ENCODE data around the gene GOLGA5. TPM values are rescaled to one million over a fixed set of nuclear protein-coding genes. Genes with fewer than 3 reads are reported as not detected.

Gene GOLGA5
- total and polyA plus RNA-seq, 2 experiments from 2014 or later = 56.4 to 70.6 TPM

- peak; percentile 11 for DNase-seq
- H3K4me2 ChIP-seq (ENCODE audit: unreplicated experiment) = no peak overlapping the region
- peaks cover 83% of the 10 kb centered on the region for H3K27me3 ChIP-seq (replicated peaks; ENCODE audit: insufficient read depth)
- H2AFZ ChIP-seq = no peak overlapping the region
- no peaks in the 10 kb centered on the region for H3K9me3 ChIP-seq (ENCODE audit: low read depth)
- no peaks in the 10 kb centered on the region for H3K36me3 ChIP-seq (ENCODE audit: low read depth)
- no peak overlapping the region for H3K4me3 ChIP-seq
- H3K79me2 ChIP-seq (ENCODE audit: insufficient read depth) = no peaks in the 10 kb centered on the region
- WGBS, 2 experiments (ENCODE audit: low coverage in 1 of 2, low lambda C conversion rate in 2 of 2, missing lambda C conversion rate in 2 of 2) = 47 to 49% methylated on average over 7 of the region's 7 CpGs
- H3K9ac ChIP-seq = no peak overlapping the region
- in situ Hi-C loops (cut with MboI) = no loop called here
- H4K20me1 ChIP-seq (ENCODE audit: insufficient read depth) = no peaks in the 10 kb centered on the region
- H3K9me2 ChIP-seq (ENCODE audit: insufficient read depth) = no peaks in the 10 kb centered on the region
- H3K4me1 ChIP-seq (ENCODE audit: insufficient read depth) = no peaks in the 10 kb centered on the region
- H3K27ac ChIP-seq = no peak overlapping the region
- TF ChIP-seq EZH2phosphoT487 (IDR thresholded peaks at IDR 0.05; ENCODE audit: insufficient read depth, low read depth) (no peak), EZH2 (IDR thresholded peaks at IDR 0.05; ENCODE audit: insufficient read depth, poor library complexity, severe bottlenecking) (no peak)
- no peaks in the 10 kb centered on the region for H3F3A ChIP-seq (ENCODE audit: insufficient read depth)
Observed at GRCh38 chr14:92880351-92880750, 86.2 kb downstream of the GOLGA5 start.

- Histone ChIP-seq H3K79me2 (ENCODE audit: insufficient read depth) (no peaks in the 10 kb centered on the region), H3K9me3 (ENCODE audit: low read depth) (no peaks in the 10 kb centered on the region), H4K20me1 (ENCODE audit: insufficient read depth) (no peaks in the 10 kb centered on the region), H2AFZ (no peak overlapping the region), H3K36me3 (ENCODE audit: low read depth) (no peaks in the 10 kb centered on the region), H3K9me2 (ENCODE audit: insufficient read depth) (no peaks in the 10 kb centered on the region), H3K4me1 (ENCODE audit: insufficient read depth) (no peaks in the 10 kb centered on the region), H3K27ac (no peak overlapping the region), H3K27me3 (replicated peaks; ENCODE audit: insufficient read depth) (peaks cover 78% of the 10 kb centered on the region), H3F3A (ENCODE audit: insufficient read depth) (no peaks in the 10 kb centered on the region), H3K4me2 (ENCODE audit: unreplicated experiment) (no peak overlapping the region), H3K9ac (no peak overlapping the region), H3K4me3 (no peak overlapping the region)
- WGBS, 2 experiments (ENCODE audit: low coverage in 1 of 2, low lambda C conversion rate in 2 of 2, missing lambda C conversion rate in 2 of 2) = 12 to 15% methylated on average over 12 of the region's 12 CpGs
- no peak for TF ChIP-seq EZH2 (IDR thresholded peaks at IDR 0.05; ENCODE audit: insufficient read depth, poor library complexity, severe bottlenecking)
- TF ChIP-seq EZH2phosphoT487 (IDR thresholded peaks at IDR 0.05; ENCODE audit: insufficient read depth, low read depth) = no peak
- peak; percentile 52 for DNase-seq
- in situ Hi-C loops (cut with MboI) = no loop called here
Observed at GRCh38 chr14:92880851-92881250, 86.7 kb downstream of the GOLGA5 start.

- no peak for TF ChIP-seq EZH2phosphoT487 (IDR thresholded peaks at IDR 0.05; ENCODE audit: insufficient read depth, low read depth)
- TF ChIP-seq EZH2 (IDR thresholded peaks at IDR 0.05; ENCODE audit: insufficient read depth, poor library complexity, severe bottlenecking) = no peak
- H4K20me1 ChIP-seq (ENCODE audit: insufficient read depth) = no peaks in the 10 kb centered on the region
- no peak overlapping the region for H2AFZ ChIP-seq
- H3K4me3 ChIP-seq = no peak overlapping the region
- no peaks in the 10 kb centered on the region for H3K79me2 ChIP-seq (ENCODE audit: insufficient read depth)
- H3K4me2 ChIP-seq (ENCODE audit: unreplicated experiment) = no peak overlapping the region
- H3K36me3 ChIP-seq (ENCODE audit: low read depth) = no peaks in the 10 kb centered on the region
- H3K9me3 ChIP-seq (ENCODE audit: low read depth) = no peaks in the 10 kb centered on the region
- in situ Hi-C loops (cut with MboI) = no loop called here
- no peaks in the 10 kb centered on the region for H3K4me1 ChIP-seq (ENCODE audit: insufficient read depth)
- no peak for DNase-seq
- no peak overlapping the region for H3K9ac ChIP-seq
- no peaks in the 10 kb centered on the region for H3F3A ChIP-seq (ENCODE audit: insufficient read depth)
- H3K27me3 ChIP-seq (replicated peaks; ENCODE audit: insufficient read depth) = peaks cover 57% of the 10 kb centered on the region
- no peak overlapping the region for H3K27ac ChIP-seq
- H3K9me2 ChIP-seq (ENCODE audit: insufficient read depth) = no peaks in the 10 kb centered on the region
- 55 to 67% methylated on average over 5 of the region's 5 CpGs for WGBS, 2 experiments (ENCODE audit: low coverage in 1 of 2, low lambda C conversion rate in 2 of 2, missing lambda C conversion rate in 2 of 2)
Observed at GRCh38 chr14:92883066-92883465, 89.0 kb downstream of the GOLGA5 start.

GRCh38 chr14:92884410-92884809 is 90.3 kb downstream of the GOLGA5 start:
- Histone ChIP-seq H3F3A (ENCODE audit: insufficient read depth) (no peaks in the 10 kb centered on the region), H3K27me3 (replicated peaks; ENCODE audit: insufficient read depth) (peaks cover 47% of the 10 kb centered on the region), H3K9me3 (ENCODE audit: low read depth) (no peaks in the 10 kb centered on the region), H3K4me1 (ENCODE audit: insufficient read depth) (no peaks in the 10 kb centered on the region), H3K36me3 (ENCODE audit: low read depth) (no peaks in the 10 kb centered on the region), H2AFZ (no peak overlapping the region), H3K9me2 (ENCODE audit: insufficient read depth) (no peaks in the 10 kb centered on the region), H4K20me1 (ENCODE audit: insufficient read depth) (no peaks in the 10 kb centered on the region), H3K4me3 (no peak overlapping the region), H3K4me2 (ENCODE audit: unreplicated experiment) (no peak overlapping the region), H3K79me2 (ENCODE audit: insufficient read depth) (no peaks in the 10 kb centered on the region), H3K9ac (no peak overlapping the region), H3K27ac (no peak overlapping the region)
- no peak for TF ChIP-seq EZH2 (IDR thresholded peaks at IDR 0.05; ENCODE audit: insufficient read depth, poor library complexity, severe bottlenecking)
- no peak for TF ChIP-seq EZH2phosphoT487 (IDR thresholded peaks at IDR 0.05; ENCODE audit: insufficient read depth, low read depth)
- in situ Hi-C loops (cut with MboI) = no loop called here
- no peak for DNase-seq
- 35 to 43% methylated on average over 3 of the region's 3 CpGs for WGBS, 2 experiments (ENCODE audit: low coverage in 1 of 2, low lambda C conversion rate in 2 of 2, missing lambda C conversion rate in 2 of 2)

Data from GM23248 (cell line).